HG02970 (cell line): Measurements from ENCODE around the gene SHROOM3.
"Not testable (repeated sequence)": the region's sequence is repeated elsewhere in the genome, so short reads cannot be mapped to it uniquely, and the experiment has no call there.

Experiments used
- ATAC-seq: cut with Tn5 transposase; IDR thresholded peaks from one replicate; pipeline ENCODE4 v1.9.1; 2021; ENCODE audit warnings: mild to moderate bottlenecking, moderate library complexity, moderate number of reproducible peaks; ENCODE audit not compliant: unreplicated experiment, low FRiP score

Gene SHROOM3

GRCh38 chr4:76706581-76706980 lies 271.6 kb downstream of the SHROOM3 start:
- ATAC-seq, result no peak

GRCh38 chr4:76708971-76709771 lies 274.1 kb downstream of the SHROOM3 start:
- no peak for ATAC-seq

GRCh38 chr4:76709772-76710090 lies 274.7 kb downstream of the SHROOM3 start:
- ATAC-seq, result no peak

- ATAC-seq, result no peak
These were observed 277.5 kb downstream of the SHROOM3 start for GRCh38 chr4:76712564-76712963.

- ATAC-seq, result no peak
These were observed 279.2 kb downstream of the SHROOM3 start for GRCh38 chr4:76714226-76714625.

- no peak for ATAC-seq
These were observed 281.0 kb downstream of the SHROOM3 start for GRCh38 chr4:76716020-76716419.

GRCh38 chr4:76716658-76717057 lies 281.6 kb downstream of the SHROOM3 start:
- ATAC-seq, result no peak

GRCh38 chr4:76717431-76717830 lies 282.4 kb downstream of the SHROOM3 start:
- ATAC-seq, result no peak

- ATAC-seq, result no peak
These were observed 283.0 kb downstream of the SHROOM3 start for GRCh38 chr4:76718021-76718420.

- ATAC-seq, result no peak
These were observed 283.8 kb downstream of the SHROOM3 start for GRCh38 chr4:76718831-76719230.

- no peak for ATAC-seq
These were observed 285.1 kb downstream of the SHROOM3 start for GRCh38 chr4:76720121-76720520.

GRCh38 chr4:76722146-76722545 lies 287.1 kb downstream of the SHROOM3 start:
- not testable (repeated sequence) for ATAC-seq

- no peak for ATAC-seq
These were observed 287.8 kb downstream of the SHROOM3 start for GRCh38 chr4:76722838-76723237.

GRCh38 chr4:76723373-76723772 lies 288.3 kb downstream of the SHROOM3 start:
- no peak for ATAC-seq

GRCh38 chr4:76723924-76724323 lies 288.9 kb downstream of the SHROOM3 start:
- no peak for ATAC-seq

- no peak for ATAC-seq
These were observed 290.0 kb downstream of the SHROOM3 start for GRCh38 chr4:76725039-76725438.

- ATAC-seq, result no peak
These were observed 291.1 kb downstream of the SHROOM3 start for GRCh38 chr4:76726176-76726575.

GRCh38 chr4:76726631-76727030 lies 291.6 kb downstream of the SHROOM3 start:
- ATAC-seq, result no peak

GRCh38 chr4:76727934-76728333 lies 292.9 kb downstream of the SHROOM3 start:
- not testable (repeated sequence) for ATAC-seq

- no peak for ATAC-seq
These were observed 294.4 kb downstream of the SHROOM3 start for GRCh38 chr4:76729460-76729859.

GRCh38 chr4:76729980-76730379 lies 295.0 kb downstream of the SHROOM3 start:
- no peak for ATAC-seq

GRCh38 chr4:76732246-76732645 lies 297.2 kb downstream of the SHROOM3 start:
- ATAC-seq, result no peak
